ENCODE results near the gene EGFR. TPM values are rescaled to one million over a fixed set of nuclear protein-coding genes. Genes with fewer than 3 reads are reported as not detected.

Gene EGFR
- total RNA-seq, 3 donors from 2014 or later = 61.9 to 164 (median 65.0) TPM

DNA sequence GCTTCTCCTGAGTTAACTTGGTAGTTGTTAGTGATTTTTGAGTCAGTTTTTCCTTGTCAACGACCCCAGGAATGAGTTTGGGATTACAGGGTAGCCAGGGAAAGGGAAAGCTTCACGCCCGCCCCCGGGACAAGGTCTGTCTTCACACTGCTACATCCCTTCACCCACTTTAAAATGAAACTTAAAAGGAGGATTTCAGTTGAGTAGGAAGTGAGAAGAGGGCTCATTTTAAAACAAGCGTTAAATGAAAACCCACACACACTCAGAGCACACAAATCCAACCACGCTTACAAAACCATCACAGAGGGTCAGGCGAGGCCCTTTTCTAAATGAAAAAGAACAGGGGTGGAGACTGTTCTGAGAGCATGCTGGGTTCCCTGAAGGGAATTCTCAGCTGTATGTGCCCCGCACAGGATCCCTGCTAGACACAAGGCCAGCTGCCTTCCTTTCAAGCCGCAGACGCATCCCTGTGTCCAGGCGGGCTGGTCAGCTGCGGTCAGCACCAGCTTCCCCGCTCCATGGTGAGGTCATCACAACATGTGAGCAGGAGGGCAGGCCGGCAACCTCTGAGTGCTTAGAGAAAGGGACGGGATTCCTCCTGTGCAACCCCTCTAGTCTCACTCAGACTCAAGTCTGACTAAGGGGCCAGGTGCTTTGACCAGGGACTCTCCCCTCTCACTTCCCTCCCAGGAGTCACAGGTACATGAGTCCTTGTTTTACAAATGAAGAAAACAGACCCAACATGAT, 111.8 kb downstream of the EGFR start:
- no peaks in the 10 kb centered on the region for H3K9me3 ChIP-seq
- peaks cover 0 to 3% of the 10 kb centered on the region in 2 donors for H3K4me1 ChIP-seq
- no peak for TF ChIP-seq POLR2A (IDR thresholded peaks at IDR 0.05)
- TF ChIP-seq, protein P1, sequence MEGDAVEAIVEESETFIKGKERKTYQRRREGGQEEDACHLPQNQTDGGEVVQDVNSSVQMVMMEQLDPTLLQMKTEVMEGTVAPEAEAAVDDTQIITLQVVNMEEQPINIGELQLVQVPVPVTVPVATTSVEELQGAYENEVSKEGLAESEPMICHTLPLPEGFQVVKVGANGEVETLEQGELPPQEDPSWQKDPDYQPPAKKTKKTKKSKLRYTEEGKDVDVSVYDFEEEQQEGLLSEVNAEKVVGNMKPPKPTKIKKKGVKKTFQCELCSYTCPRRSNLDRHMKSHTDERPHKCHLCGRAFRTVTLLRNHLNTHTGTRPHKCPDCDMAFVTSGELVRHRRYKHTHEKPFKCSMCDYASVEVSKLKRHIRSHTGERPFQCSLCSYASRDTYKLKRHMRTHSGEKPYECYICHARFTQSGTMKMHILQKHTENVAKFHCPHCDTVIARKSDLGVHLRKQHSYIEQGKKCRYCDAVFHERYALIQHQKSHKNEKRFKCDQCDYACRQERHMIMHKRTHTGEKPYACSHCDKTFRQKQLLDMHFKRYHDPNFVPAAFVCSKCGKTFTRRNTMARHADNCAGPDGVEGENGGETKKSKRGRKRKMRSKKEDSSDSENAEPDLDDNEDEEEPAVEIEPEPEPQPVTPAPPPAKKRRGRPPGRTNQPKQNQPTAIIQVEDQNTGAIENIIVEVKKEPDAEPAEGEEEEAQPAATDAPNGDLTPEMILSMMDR (IDR thresholded peaks at IDR 0.05) = no peak
- TF ChIP-seq POLR2AphosphoS5 (IDR thresholded peaks at IDR 0.05) = no peak
- intact Hi-C loops (cut with DNase I; ENCODE audit: low total_unique reads) = no loop called here
- no peak for DNase-seq (ENCODE audit: low spot score in 2 of 2)
- peak overlapping the region in 1 of 3 donors; percentile 6 for H3K4me3 ChIP-seq
- no peaks in the 10 kb centered on the region for H3K36me3 ChIP-seq
- no peaks in the 10 kb centered on the region for H3K27me3 ChIP-seq
- peak overlapping the region; percentile 59 to 86 for H3K27ac ChIP-seq

DNA sequence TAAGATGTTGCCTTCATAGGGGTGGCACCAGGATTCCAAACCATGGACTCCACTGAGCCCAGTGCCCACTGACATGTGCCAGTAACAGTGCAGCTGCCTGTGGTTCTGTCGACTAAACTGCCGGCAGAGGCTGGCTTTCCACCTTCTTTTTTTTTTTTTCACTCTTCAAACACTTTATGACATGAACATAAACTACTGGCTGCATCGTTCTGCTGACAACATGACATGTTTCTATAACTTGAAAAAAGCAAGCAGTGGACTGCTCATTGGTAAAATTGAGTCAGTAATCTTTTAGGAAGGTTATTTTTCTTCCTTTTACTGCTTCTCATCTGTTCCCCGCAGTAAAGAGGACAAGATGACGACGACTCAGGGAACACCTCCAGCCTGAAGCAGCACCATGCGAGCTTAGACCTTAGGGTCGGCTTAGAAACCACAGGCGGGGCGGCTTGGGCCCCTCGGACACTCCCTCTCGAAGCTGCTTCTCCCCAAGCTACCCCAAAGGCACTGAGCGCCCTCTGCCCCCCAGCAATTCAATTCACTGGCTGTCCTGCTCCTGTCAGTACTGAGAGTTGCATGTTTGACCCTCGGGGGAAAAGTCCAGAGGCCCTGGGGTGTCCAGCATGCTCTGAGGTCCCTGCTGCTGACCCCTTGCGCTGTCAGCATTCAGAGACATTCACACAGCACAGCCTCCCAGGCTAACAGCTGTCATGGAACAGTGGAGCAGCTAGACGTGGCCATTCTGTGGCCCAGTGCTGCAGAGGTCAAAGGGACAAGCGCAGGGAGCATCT, 112.5 kb downstream of the EGFR start:
- intact Hi-C loops (cut with DNase I; ENCODE audit: low total_unique reads) = no loop called here
- peak overlapping the region; percentile 59 to 86 for H3K27ac ChIP-seq
- no peaks in the 10 kb centered on the region for H3K36me3 ChIP-seq
- no peak for DNase-seq (ENCODE audit: low spot score in 2 of 2)
- no peaks in the 10 kb centered on the region for H3K27me3 ChIP-seq
- TF ChIP-seq, protein P1 (IDR thresholded peaks at IDR 0.05) = no peak
- TF ChIP-seq POLR2A (IDR thresholded peaks at IDR 0.05) = no peak
- TF ChIP-seq POLR2AphosphoS5 (IDR thresholded peaks at IDR 0.05) = no peak
- no peaks in the 10 kb centered on the region for H3K9me3 ChIP-seq
- no peak overlapping the region for H3K4me3 ChIP-seq
- no peaks in the 10 kb centered on the region for H3K4me1 ChIP-seq

DNA sequence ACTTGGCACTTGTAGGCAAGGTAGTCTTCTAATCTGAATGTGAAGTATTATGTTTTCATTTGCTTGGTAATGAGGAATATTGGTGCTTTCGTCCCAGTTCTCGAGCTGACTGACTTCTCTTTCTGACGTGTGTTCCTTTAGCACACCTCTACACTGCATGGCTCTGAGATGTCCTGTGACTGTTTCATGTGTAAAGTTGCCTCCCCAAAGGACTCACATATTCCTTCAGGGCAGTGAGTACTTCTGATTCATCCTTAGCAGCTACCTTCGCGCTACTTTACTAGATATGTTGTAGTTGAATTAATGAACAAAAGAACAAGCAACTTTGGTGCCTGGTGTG, 113.7 kb downstream of the EGFR start:
- intact Hi-C loops (cut with DNase I; ENCODE audit: low total_unique reads) = no loop called here

DNA sequence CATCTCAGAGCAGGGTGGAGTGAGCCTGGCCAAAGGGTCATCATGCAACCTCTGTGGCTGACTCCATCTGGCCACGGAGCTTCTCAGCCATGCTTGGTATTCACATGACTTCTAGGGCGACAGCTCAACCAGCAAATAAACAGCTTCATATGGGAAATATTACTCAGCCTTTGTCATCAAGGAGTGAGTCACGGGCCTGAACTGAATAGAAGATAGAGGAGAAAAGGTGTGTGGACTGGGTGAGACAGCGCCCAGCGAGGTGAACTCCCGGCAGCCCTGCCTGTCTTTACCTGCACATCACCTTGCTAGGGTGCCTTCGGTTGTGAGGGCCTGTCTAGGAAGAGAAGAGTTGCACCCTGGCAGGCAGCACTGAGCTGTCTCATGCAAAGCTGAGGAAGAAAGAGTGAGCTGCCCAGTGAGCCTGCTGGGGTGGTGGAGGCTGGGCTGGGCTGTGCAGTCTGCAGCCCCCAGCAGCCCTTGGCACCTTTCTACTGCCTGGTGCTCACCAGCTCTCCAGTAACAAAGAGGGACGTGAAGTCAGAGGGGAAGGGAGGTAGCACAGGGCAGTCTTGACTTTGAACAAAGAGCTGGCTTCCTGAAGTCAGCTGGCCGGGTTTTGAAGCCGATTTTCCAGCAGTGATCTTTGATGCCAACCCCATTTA, 114.2 kb downstream of the EGFR start:
- H3K27ac ChIP-seq = peak overlapping the region; percentile 77 to 79
- TF ChIP-seq POLR2AphosphoS5 (IDR thresholded peaks at IDR 0.05) = peak; percentile 40 to 62 (median 46)
- TF ChIP-seq, protein P1 (IDR thresholded peaks at IDR 0.05) = no peak

More for the DNA sequence above, 113.7 kb downstream of the EGFR start:
- no peak for DNase-seq (ENCODE audit: low spot score in 2 of 2)
- Histone ChIP-seq H3K4me3 (no peak overlapping the region), H3K27ac (peak overlapping the region; percentile 23 to 79), H3K36me3 (no peaks in the 10 kb centered on the region), H3K9me3 (no peaks in the 10 kb centered on the region), H3K4me1 (no peaks in the 10 kb centered on the region), H3K27me3 (no peaks in the 10 kb centered on the region)
- TF ChIP-seq, protein P1 (IDR thresholded peaks at IDR 0.05) = no peak

More for the DNA sequence above, 114.2 kb downstream of the EGFR start:
- no peak for DNase-seq (ENCODE audit: low spot score in 2 of 2)
- no peaks in the 10 kb centered on the region for H3K27me3 ChIP-seq
- H3K36me3 ChIP-seq = no peaks in the 10 kb centered on the region
- no peak overlapping the region for H3K4me3 ChIP-seq
- H3K9me3 ChIP-seq = no peaks in the 10 kb centered on the region
- intact Hi-C loops (cut with DNase I; ENCODE audit: low total_unique reads) = no loop called here
- H3K4me1 ChIP-seq = no peaks in the 10 kb centered on the region

All from breast epithelium (tissue), 4 donors.